ENCODE results near the gene C2orf81. TPM values are rescaled to one million over a fixed set of nuclear protein-coding genes. Genes with fewer than 3 reads are reported as not detected.

Gene C2orf81
- total RNA-seq, 1 experiment from 2014 or later: 2.9 TPM

GRCh38 chr2:74440378-74441169 lies 19.2 kb upstream of the C2orf81 start (continued):
- TF ChIP-seq, protein P1, sequence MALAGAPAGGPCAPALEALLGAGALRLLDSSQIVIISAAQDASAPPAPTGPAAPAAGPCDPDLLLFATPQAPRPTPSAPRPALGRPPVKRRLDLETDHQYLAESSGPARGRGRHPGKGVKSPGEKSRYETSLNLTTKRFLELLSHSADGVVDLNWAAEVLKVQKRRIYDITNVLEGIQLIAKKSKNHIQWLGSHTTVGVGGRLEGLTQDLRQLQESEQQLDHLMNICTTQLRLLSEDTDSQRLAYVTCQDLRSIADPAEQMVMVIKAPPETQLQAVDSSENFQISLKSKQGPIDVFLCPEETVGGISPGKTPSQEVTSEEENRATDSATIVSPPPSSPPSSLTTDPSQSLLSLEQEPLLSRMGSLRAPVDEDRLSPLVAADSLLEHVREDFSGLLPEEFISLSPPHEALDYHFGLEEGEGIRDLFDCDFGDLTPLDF (CRISPR knock-in tag; IDR thresholded peaks at IDR 0.05): no peak
- TF ChIP-seq, protein P2, sequence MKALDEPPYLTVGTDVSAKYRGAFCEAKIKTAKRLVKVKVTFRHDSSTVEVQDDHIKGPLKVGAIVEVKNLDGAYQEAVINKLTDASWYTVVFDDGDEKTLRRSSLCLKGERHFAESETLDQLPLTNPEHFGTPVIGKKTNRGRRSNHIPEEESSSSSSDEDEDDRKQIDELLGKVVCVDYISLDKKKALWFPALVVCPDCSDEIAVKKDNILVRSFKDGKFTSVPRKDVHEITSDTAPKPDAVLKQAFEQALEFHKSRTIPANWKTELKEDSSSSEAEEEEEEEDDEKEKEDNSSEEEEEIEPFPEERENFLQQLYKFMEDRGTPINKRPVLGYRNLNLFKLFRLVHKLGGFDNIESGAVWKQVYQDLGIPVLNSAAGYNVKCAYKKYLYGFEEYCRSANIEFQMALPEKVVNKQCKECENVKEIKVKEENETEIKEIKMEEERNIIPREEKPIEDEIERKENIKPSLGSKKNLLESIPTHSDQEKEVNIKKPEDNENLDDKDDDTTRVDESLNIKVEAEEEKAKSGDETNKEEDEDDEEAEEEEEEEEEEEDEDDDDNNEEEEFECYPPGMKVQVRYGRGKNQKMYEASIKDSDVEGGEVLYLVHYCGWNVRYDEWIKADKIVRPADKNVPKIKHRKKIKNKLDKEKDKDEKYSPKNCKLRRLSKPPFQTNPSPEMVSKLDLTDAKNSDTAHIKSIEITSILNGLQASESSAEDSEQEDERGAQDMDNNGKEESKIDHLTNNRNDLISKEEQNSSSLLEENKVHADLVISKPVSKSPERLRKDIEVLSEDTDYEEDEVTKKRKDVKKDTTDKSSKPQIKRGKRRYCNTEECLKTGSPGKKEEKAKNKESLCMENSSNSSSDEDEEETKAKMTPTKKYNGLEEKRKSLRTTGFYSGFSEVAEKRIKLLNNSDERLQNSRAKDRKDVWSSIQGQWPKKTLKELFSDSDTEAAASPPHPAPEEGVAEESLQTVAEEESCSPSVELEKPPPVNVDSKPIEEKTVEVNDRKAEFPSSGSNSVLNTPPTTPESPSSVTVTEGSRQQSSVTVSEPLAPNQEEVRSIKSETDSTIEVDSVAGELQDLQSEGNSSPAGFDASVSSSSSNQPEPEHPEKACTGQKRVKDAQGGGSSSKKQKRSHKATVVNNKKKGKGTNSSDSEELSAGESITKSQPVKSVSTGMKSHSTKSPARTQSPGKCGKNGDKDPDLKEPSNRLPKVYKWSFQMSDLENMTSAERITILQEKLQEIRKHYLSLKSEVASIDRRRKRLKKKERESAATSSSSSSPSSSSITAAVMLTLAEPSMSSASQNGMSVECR (CRISPR knock-in tag; IDR thresholded peaks at IDR 0.05; ENCODE audit: borderline replicate concordance): no peak
- TF ChIP-seq ESRRA (CRISPR knock-in tag; IDR thresholded peaks at IDR 0.05; ENCODE audit: borderline replicate concordance) (peak; percentile 96; the same call in 1 of the 2 replicates), ZNF416 (CRISPR knock-in tag; IDR thresholded peaks at IDR 0.05) (no peak), CREB1 (CRISPR knock-in tag; IDR thresholded peaks at IDR 0.05) (0 out of 2 replicates have a peak, but pooled peaks have one; percentile 33), ZNF532 (CRISPR knock-in tag; IDR thresholded peaks at IDR 0.05; ENCODE audit: borderline replicate concordance) (no peak), ZNF121 (CRISPR knock-in tag; IDR thresholded peaks at IDR 0.05) (no peak), JAZF1 (CRISPR knock-in tag; IDR thresholded peaks at IDR 0.05) (no peak), MXD4 (CRISPR knock-in tag; IDR thresholded peaks at IDR 0.05; ENCODE audit: borderline replicate concordance) (no peak), SMAD4 (CRISPR knock-in tag; IDR thresholded peaks at IDR 0.05) (no peak), IRF2 (CRISPR knock-in tag; IDR thresholded peaks at IDR 0.05; ENCODE audit: borderline replicate concordance, low read depth) (no peak), NR1H2 (CRISPR knock-in tag; IDR thresholded peaks at IDR 0.05) (no peak), ATF1 (CRISPR knock-in tag; IDR thresholded peaks at IDR 0.05) (no peak), PRRX2 (CRISPR knock-in tag; IDR thresholded peaks at IDR 0.05) (no peak), FOXJ3 (CRISPR knock-in tag; IDR thresholded peaks at IDR 0.05; ENCODE audit: borderline replicate concordance) (no peak), MYBL2 (CRISPR knock-in tag; IDR thresholded peaks at IDR 0.05) (no peak), ZNF138 (CRISPR knock-in tag; conservative IDR thresholded peaks at IDR 0.05) (no peak), ZNF219 (CRISPR knock-in tag; IDR thresholded peaks at IDR 0.05; ENCODE audit: borderline replicate concordance) (no peak)
- TF ChIP-seq, protein P3, sequence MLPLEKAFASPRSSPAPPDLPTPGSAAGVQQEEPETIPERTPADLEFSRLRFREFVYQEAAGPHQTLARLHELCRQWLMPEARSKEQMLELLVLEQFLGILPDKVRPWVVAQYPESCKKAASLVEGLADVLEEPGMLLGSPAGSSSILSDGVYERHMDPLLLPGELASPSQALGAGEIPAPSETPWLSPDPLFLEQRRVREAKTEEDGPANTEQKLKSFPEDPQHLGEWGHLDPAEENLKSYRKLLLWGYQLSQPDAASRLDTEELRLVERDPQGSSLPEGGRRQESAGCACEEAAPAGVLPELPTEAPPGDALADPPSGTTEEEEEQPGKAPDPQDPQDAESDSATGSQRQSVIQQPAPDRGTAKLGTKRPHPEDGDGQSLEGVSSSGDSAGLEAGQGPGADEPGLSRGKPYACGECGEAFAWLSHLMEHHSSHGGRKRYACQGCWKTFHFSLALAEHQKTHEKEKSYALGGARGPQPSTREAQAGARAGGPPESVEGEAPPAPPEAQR (CRISPR knock-in tag; IDR thresholded peaks at IDR 0.05): no peak
- TF ChIP-seq, protein P4, sequence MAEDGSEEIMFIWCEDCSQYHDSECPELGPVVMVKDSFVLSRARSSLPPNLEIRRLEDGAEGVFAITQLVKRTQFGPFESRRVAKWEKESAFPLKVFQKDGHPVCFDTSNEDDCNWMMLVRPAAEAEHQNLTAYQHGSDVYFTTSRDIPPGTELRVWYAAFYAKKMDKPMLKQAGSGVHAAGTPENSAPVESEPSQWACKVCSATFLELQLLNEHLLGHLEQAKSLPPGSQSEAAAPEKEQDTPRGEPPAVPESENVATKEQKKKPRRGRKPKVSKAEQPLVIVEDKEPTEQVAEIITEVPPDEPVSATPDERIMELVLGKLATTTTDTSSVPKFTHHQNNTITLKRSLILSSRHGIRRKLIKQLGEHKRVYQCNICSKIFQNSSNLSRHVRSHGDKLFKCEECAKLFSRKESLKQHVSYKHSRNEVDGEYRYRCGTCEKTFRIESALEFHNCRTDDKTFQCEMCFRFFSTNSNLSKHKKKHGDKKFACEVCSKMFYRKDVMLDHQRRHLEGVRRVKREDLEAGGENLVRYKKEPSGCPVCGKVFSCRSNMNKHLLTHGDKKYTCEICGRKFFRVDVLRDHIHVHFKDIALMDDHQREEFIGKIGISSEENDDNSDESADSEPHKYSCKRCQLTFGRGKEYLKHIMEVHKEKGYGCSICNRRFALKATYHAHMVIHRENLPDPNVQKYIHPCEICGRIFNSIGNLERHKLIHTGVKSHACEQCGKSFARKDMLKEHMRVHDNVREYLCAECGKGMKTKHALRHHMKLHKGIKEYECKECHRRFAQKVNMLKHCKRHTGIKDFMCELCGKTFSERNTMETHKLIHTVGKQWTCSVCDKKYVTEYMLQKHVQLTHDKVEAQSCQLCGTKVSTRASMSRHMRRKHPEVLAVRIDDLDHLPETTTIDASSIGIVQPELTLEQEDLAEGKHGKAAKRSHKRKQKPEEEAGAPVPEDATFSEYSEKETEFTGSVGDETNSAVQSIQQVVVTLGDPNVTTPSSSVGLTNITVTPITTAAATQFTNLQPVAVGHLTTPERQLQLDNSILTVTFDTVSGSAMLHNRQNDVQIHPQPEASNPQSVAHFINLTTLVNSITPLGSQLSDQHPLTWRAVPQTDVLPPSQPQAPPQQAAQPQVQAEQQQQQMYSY (CRISPR knock-in tag; IDR thresholded peaks at IDR 0.05): peak; percentile 93
- TF ChIP-seq, protein P5, sequence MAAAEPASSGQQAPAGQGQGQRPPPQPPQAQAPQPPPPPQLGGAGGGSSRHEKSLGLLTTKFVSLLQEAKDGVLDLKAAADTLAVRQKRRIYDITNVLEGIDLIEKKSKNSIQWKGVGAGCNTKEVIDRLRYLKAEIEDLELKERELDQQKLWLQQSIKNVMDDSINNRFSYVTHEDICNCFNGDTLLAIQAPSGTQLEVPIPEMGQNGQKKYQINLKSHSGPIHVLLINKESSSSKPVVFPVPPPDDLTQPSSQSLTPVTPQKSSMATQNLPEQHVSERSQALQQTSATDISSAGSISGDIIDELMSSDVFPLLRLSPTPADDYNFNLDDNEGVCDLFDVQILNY (CRISPR knock-in tag; IDR thresholded peaks at IDR 0.05): peak; percentile 77; the same call in 1 of the 2 replicates

All from WTC11 (cell line).